ENCODE data around the gene EXOC4.

- TF ChIP-seq CTCF (IDR thresholded peaks at IDR 0.05 in 4 of 5, conservative IDR thresholded peaks at IDR 0.05 in 1 of 5) (no peak), POLR2A (IDR thresholded peaks at IDR 0.05) (no peak)
These were observed 803.9 kb downstream of the EXOC4 start for GRCh38 chr7:134056816-134057215.

Data from gastrocnemius medialis (tissue), 4 donors.